Stimulated activated CD8-positive, alpha-beta memory T cell treated with anti-CD3 and anti-CD28 coated beads, Interleukin-4, amount 100 ng/mL, for 48 hours (primary cell): ENCODE data around the gene HSBP1.
A peak's percentile ranks its signal among the peaks of the same experiment; 100 is the strongest.

ENCODE experiments used
- DNase-seq: peaks from one replicate; pipeline ENCODE4 v3.0.0-alpha.2; 2020

Gene HSBP1

GRCh38 chr16:83804366-83804765, 3.4 kb upstream of the HSBP1 start:
- no peak for DNase-seq

DNA sequence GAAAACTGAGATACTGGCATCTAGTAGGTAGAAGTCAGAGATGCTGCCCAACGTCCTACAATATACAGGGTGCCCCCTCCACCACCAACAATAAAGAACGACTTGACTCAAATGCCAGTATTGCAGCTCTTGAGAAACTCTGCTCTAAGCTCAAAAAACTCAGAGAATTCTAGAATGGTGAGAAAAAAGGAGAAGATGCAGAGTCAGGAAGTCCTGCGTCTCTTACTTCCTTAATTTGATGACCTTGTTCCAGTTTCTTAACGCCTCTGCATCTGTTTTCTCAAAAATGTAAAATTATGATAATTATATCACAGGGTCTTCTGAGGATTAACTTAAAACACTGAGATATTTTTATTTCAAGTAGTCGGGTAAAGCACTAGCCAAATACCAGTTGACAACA, 1.7 kb upstream of the HSBP1 start:
- no peak for DNase-seq

- DNase-seq, result no peak
Observed at GRCh38 chr16:83806731-83807130, 1.0 kb upstream of the HSBP1 start.

DNA sequence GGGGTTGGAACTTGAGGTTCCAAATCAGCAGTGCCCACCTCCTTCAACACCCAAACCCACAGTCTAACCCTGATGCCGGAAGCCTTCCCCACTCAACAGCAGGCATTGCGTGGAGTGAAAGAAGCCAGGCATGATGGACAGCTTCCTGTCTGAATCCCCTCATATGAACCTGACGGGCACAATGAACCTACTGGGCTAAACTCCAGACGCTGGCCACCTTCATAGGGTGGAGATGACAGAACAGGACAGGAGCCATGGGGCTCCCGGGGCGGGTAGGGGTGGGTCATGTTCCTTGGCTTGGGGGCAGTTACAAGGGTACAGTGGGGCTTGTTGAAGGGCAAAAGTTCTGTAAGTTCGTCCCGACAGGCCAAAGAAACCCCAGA, 460 bp upstream of the HSBP1 start:
- no peak for DNase-seq

GRCh38 chr16:83808573-83809014, 816 bp downstream of the HSBP1 start:
- no peak for DNase-seq

DNA sequence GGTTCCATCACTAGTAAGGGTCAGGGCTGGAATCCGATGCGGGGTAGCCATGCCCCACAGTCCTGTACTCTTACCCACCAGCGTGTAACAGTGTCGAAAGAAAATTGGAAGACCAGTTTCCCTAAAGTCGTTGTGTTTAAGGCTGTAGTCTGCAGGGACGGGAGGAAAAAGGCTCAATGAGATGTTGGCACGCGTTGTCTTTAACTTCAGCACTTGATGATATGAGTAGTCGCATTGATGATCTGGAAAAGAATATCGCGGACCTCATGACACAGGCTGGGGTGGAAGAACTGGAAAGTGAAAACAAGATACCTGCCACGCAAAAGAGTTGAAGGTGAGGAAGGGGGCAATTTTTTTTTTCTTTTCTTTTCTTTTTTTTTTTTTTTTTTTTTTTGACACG, 1.3 kb downstream of the HSBP1 start:
- no peak for DNase-seq

DNA sequence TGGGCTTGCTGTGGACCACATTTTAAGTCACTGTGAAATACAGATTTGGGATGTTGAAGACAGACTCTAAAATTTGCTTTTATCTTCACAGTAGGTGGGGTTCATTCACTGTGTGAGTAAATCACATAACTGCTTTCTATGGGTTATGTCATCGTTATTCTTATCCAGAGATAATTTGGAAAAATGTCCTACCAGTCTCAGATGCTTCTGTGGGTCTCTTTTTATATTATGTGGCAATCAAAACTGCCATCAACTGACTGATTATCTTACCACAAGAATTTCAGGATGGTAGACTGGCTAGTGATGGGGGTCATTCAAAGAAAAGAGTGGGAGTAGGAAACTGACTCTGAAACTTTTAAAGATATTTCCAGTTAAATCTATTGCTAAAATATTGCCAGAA, 3.1 kb downstream of the HSBP1 start:
- no peak for DNase-seq

GRCh38 chr16:83813823-83814658, 6.3 kb downstream of the HSBP1 start:
- no peak for DNase-seq

- no peak for DNase-seq
Observed at GRCh38 chr16:83814659-83814985, 6.8 kb downstream of the HSBP1 start.

DNA sequence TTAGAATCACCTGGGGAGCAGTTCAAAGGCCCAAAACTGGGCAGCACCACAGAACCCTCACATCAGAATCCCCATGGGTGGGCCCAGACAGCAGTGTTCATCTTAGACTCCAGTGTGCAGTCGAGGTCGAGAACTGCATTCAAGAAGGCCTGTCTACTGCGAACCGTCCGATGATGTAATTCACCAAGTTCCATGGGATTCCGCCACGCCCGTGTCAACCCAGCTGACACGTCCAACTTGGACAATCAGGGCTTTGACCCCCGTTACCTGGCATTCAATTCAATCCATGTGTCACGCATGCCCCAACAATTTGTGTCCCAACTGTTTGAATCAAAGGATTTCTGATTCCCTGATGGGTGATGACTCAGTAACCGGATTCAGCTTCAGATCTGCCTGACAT, 9.2 kb downstream of the HSBP1 start:
- no peak for DNase-seq

GRCh38 chr16:83818276-83818675, 10.5 kb downstream of the HSBP1 start:
- DNase-seq, result no peak

- no peak for DNase-seq
Observed at GRCh38 chr16:83819361-83819760, 11.6 kb downstream of the HSBP1 start.

DNA sequence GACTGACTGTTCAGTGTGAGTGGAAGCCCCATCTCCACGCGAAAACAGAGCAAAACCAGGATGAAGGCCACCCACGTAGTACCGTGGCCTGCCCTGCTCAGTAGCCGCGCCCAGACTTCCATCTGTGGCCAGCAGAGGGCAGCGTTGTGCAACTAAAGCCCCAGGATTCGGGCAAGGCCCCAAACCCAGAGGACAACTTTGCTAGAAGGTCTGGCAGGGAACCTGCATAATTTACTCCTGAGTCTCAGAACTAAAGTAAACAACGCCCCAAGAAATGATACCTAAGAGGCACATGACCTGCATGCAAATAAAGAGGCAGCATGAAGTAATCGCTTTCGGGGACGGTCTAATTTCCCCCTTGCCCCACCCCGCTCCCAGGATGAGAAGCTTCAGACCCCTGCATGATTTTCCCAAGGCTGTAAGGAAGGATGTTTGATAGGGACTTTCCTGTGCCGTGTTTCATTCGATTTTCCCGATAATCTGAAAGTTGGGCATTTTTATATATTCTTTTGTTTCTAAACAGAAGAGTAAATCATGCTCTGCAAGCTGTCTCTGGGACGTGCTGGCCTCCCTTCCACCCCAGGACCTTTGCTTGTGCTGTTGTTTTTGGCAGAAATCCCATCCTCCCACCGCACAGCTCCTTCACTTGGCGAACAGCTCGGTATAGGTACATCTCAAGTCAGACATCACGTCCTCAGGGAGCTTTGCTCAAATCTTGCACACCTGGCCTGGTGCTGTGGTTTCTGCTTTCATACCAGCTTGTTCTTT, 18.6 kb downstream of the HSBP1 start:
- DNase-seq, result peak; percentile 92

- no peak for DNase-seq
Observed at GRCh38 chr16:83830091-83830768, 22.5 kb downstream of the HSBP1 start.

GRCh38 chr16:83830769-83831455, 23.1 kb downstream of the HSBP1 start:
- no peak for DNase-seq

GRCh38 chr16:83831456-83831987, 23.7 kb downstream of the HSBP1 start:
- no peak for DNase-seq

DNA sequence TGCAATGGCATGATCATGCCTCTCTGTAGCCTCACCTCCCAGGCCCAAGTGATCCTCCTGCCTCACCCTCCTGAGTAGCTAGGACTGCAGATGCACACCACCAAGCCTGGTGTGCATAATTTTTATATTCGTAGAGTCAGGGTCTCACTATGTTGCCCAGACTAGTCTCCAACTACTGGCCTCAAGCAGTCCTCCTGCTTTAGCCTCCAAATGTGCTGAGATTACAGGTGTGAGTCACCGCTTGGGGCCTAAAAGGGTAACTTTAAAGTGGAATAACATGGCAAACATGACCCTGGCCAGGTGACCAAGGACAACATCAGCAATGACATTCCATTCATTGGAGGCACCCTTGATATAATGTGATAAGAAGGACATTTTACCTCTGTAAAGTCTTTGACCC, 26.1 kb downstream of the HSBP1 start:
- DNase-seq, result no peak

DNA sequence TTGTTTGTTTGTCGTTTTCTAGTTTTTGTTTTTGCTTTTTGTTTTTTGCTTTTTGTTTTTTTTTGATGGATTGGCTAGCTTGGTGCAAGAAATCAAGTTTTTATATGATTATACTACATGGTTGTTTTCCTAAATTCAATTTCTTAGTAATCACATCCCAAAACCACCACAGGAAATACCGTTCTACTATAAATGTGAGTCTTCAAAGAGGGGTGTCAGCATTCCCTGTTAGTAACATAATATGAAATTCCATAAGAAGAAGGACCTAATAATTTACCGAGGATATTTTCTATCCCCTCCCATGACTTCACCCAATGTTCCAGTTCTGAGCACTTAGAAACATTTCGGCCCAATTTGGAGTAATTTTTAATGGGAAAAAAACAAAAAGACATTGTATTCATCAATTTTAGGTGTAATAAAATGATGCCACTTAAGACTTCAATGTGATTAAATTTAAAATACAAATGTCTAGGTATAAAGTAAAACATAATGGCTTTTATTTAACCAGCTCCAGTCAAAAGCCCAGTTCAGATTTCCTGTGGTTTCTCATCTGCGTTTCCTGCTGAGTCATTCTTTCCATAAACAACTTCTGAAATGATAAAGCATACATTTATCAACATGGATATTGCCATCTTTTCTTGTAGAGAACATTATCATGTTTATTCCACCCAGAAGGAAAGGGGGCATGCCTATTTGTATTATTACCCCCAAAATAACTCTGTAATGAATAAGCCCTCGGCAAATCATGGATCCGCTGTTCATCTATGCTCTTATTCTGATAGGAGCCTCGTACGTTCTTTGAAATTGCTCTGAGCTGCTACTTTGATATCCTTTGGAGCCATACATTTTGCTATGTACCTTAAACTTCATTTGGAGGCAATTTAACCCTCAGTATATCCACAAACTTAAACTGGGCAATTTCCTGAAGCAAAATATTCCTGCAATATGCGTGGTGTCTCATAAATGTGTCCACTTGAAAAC, 28.1 kb downstream of the HSBP1 start:
- DNase-seq, result no peak

DNA sequence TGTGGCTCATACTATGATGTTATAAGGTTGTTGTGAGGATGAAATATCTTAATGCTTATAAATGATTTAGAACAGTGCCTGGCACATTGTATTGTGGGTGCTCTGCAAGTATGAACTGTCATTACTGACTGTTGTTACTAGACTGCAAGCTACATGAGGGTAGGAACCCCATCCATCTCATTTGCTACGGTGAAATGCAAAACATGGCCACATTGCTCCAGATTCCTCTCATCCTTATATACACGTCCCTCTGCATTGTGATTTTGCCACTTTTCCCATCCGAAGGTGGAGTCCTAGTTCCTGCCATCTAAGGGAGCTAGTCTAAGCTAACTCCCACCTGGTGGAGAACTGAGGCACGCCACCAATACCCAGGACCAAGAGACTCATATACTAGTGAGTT, 29.8 kb downstream of the HSBP1 start:
- DNase-seq, result no peak

- no peak for DNase-seq
Observed at GRCh38 chr16:83838151-83838550, 30.4 kb downstream of the HSBP1 start.

GRCh38 chr16:83839561-83839960, 31.8 kb downstream of the HSBP1 start:
- DNase-seq, result no peak
